IPS-NIHi7 (cell line): ENCODE results near the gene OMA1.
"Not testable (repeated sequence)": the region's sequence is repeated elsewhere in the genome, so short reads cannot be mapped to it uniquely, and the experiment has no call there.

ENCODE experiments used
- DNase-seq: peaks from one replicate; pipeline ENCODE4 v3.0.0; 2012; ENCODE audit warnings: mixed read lengths; ENCODE audit errors: extremely low spot score

The OMA1 gene

GRCh38 chr1:58528518-58528917, 18.0 kb downstream of the OMA1 start:
- no peak for DNase-seq

GRCh38 chr1:58524353-58524945, 22.1 kb downstream of the OMA1 start:
- no peak for DNase-seq

- DNase-seq: peak; percentile 69
Measured at GRCh38 chr1:58515794-58516401, 30.6 kb downstream of the OMA1 start.

GRCh38 chr1:58513956-58514355, 32.6 kb downstream of the OMA1 start:
- no peak for DNase-seq

GRCh38 chr1:58508629-58509028, 37.9 kb downstream of the OMA1 start:
- no peak for DNase-seq

- DNase-seq: no peak
Measured at GRCh38 chr1:58505286-58505685, 41.2 kb downstream of the OMA1 start.

- no peak for DNase-seq
Measured at GRCh38 chr1:58502519-58502918, 44.0 kb downstream of the OMA1 start.

GRCh38 chr1:58500043-58500442, 46.5 kb downstream of the OMA1 start:
- no peak for DNase-seq

GRCh38 chr1:58497499-58497898, 49.0 kb downstream of the OMA1 start:
- DNase-seq: no peak

GRCh38 chr1:58496042-58496441, 50.5 kb downstream of the OMA1 start:
- DNase-seq: no peak

- not testable (repeated sequence) for DNase-seq
Measured at GRCh38 chr1:58488914-58489313, 57.6 kb downstream of the OMA1 start.

- DNase-seq: no peak
Measured at GRCh38 chr1:58487002-58487401, 59.5 kb downstream of the OMA1 start.

GRCh38 chr1:58481962-58482361, 64.6 kb downstream of the OMA1 start:
- no peak for DNase-seq

- no peak for DNase-seq
Measured at GRCh38 chr1:58480191-58480590, 66.3 kb downstream of the OMA1 start.

- no peak for DNase-seq
Measured at GRCh38 chr1:58477390-58477789, 69.1 kb downstream of the OMA1 start.

- DNase-seq: no peak
Measured at GRCh38 chr1:58476179-58476578, 70.3 kb downstream of the OMA1 start.

- DNase-seq: no peak
Measured at GRCh38 chr1:58469476-58469875, 77.0 kb downstream of the OMA1 start.

- no peak for DNase-seq
Measured at GRCh38 chr1:58469016-58469415, 77.5 kb downstream of the OMA1 start.

- DNase-seq: no peak
Measured at GRCh38 chr1:58468612-58469011, 77.9 kb downstream of the OMA1 start.

- DNase-seq: no peak
Measured at GRCh38 chr1:58466630-58467241, 79.8 kb downstream of the OMA1 start.

GRCh38 chr1:58465825-58466629, 80.5 kb downstream of the OMA1 start:
- no peak for DNase-seq

- no peak for DNase-seq
Measured at GRCh38 chr1:58465176-58465575, 81.3 kb downstream of the OMA1 start.

GRCh38 chr1:58460469-58460868, 86.1 kb downstream of the OMA1 start:
- DNase-seq: peak; percentile 46
